CD4-positive, alpha-beta T cell (primary cell): ENCODE measurements around the gene AKAP5. TPM values are rescaled to one million over a fixed set of nuclear protein-coding genes. Genes with fewer than 3 reads are reported as not detected.

Experiments
- ATAC-seq: fragments of 200-7000 bp; cut with Tn5 transposase; one replicate; pipeline ENCODE4 v1.10.0; 2022; ENCODE audit warnings: mild to moderate bottlenecking; ENCODE audit not compliant: poor library complexity
- CTCF ChIA-PET: fragments of 350-600 bp; sonication (Branson Sonifier 250); formaldehyde crosslinking; loops from one replicate; lab custom pipeline; 2021; ENCODE audit warnings: antibody characterized with exemption, inconsistent platforms; lab: Charles Lee
- POLR2A ChIA-PET: fragments of 350-600 bp; sonication (Branson Sonifier 250); formaldehyde crosslinking; loops from one replicate; lab custom pipeline; 2021; ENCODE audit warnings: antibody characterized with exemption, inconsistent platforms; lab: Charles Lee
- DNase-seq, 14 experiments: peaks; one replicate each; pipeline ENCODE4 v3.0.0-alpha.2; 2013 to 2020; ENCODE audit warnings: mixed read lengths in 2 of 14
- H3K27ac ChIP-seq, 2 donors: one replicate each; pipeline versions ENCODE4 v1.5.1 to v1.7.0; 2013; ENCODE audit warnings: low read length in 2 of 2, low read depth in 1 of 2, mild to moderate bottlenecking in 1 of 2
- H3K27me3 ChIP-seq, 2 experiments: 1 replicate in 1 of 2; 2 replicates in 1 of 2; pipeline versions ENCODE4 v1.6.1 to v1.7.0; 2013; ENCODE audit warnings: low read length in 2 of 2, control low read depth in 1 of 2, mild to moderate bottlenecking in 1 of 2, moderate library complexity in 1 of 2; ENCODE audit not compliant: insufficient read depth in 2 of 2, control insufficient read depth in 1 of 2
- H3K36me3 ChIP-seq: one replicate; pipeline ENCODE4 v1.6.1; 2013; ENCODE audit warnings: low read length, control low read depth; ENCODE audit not compliant: insufficient read depth
- H3K4me1 ChIP-seq: one replicate; pipeline ENCODE4 v1.6.1; 2013; ENCODE audit warnings: low read length, control low read depth; ENCODE audit not compliant: insufficient read depth
- H3K4me3 ChIP-seq: one replicate; pipeline ENCODE4 v1.5.1; 2013; ENCODE audit warnings: mild to moderate bottlenecking, low read length, moderate library complexity
- H3K9me3 ChIP-seq, 2 experiments: 1 replicate in 1 of 2; 2 replicates in 1 of 2; pipeline versions ENCODE4 v1.6.1 to v1.7.0; 2013; ENCODE audit warnings: low read length in 2 of 2, mild to moderate bottlenecking in 2 of 2, control low read depth in 1 of 2, moderate library complexity in 1 of 2; ENCODE audit not compliant: control insufficient read depth in 1 of 2, insufficient read depth in 1 of 2
- H3K27ac Mint-ChIP-seq: one replicate; pipeline ENCODE4 v1.8.0; 2020; ENCODE audit warnings: mixed read lengths
- H3K27me3 Mint-ChIP-seq: one replicate; pipeline ENCODE4 v1.8.0; 2021; ENCODE audit warnings: mixed read lengths
- H3K36me3 Mint-ChIP-seq: one replicate; pipeline ENCODE4 v1.8.0; 2021; ENCODE audit warnings: low read depth, mixed read lengths
- H3K4me1 Mint-ChIP-seq: one replicate; pipeline ENCODE4 v1.8.0; 2021; ENCODE audit warnings: low read depth, mixed read lengths
- H3K4me3 Mint-ChIP-seq: one replicate; pipeline ENCODE4 v1.8.0; 2020; ENCODE audit warnings: mild to moderate bottlenecking, mixed read lengths
- H3K9me3 Mint-ChIP-seq: one replicate; pipeline ENCODE4 v1.8.0; 2020; ENCODE audit warnings: mixed read lengths
- CTCF ChIP-seq: fragments of 200-600 bp; IDR thresholded peaks from one replicate; pipeline ENCODE4 v1.8.0; 2022; ENCODE audit warnings: antibody characterized with exemption, mild to moderate bottlenecking
- intact Hi-C, 2 experiments: fragments of 100-400 bp; cut with DNase I in 1 of 2; cut with micrococcal nuclease in 1 of 2; formaldehyde crosslinking; loops; one replicate each; pipeline versions ENCODE4 v1.15.1 to v1.9.0; 2023 to 2025; cut with DNase I, micrococcal nuclease
- polyA plus RNA-seq, 2 donors: library from polyadenylated mRNA; unstranded; fragments of 120-200 nt; gene quantifications; one replicate each; pipeline ENCODE4 v1.2.1, GENCODE V29; 2013
- total RNA-seq, 174 experiments: library from RNA in 2 of 174; stranded (reverse) in 2 of 174; gene quantifications; one replicate each; pipeline ENCODE4 v1.2.3 and lab custom pipeline; 2021 to 2026

The AKAP5 gene
- total RNA-seq = under 1 TPM; 0.49 to 0.50 TPM
- polyA plus RNA-seq (2013, experiment 1 of 2) = 1.4 TPM
- 1.0 TPM for polyA plus RNA-seq (2013, experiment 2 of 2)
- total RNA-seq (lab: John Stamatoyannopoulos, UW) = 0 to 8.4 (median 1.8) reads per million in 172 experiments

GRCh38 chr14:64465191-64465822, at the start of gene AKAP5:
Gene AKAP5 (plus strand): TSS chr14:64465499. CDS start chr14:64468395, 2,896 bp downstream.
- no peaks in the 10 kb centered on the region for H3K9me3 Mint-ChIP-seq
- Histone ChIP-seq H3K4me3 (peak within 1 kb of the TSS; percentile 70), H3K9me3 (no peaks in the 10 kb centered on the region), H3K36me3 (peaks cover 2% of the 10 kb centered on the region), H3K4me1 (peaks cover 12% of the 10 kb centered on the region), H3K27ac (no peak within 1 kb of the TSS), H3K27me3 (no peaks in the 10 kb centered on the region)
- peak within 1 kb of the TSS; percentile 64 for H3K27ac Mint-ChIP-seq
- H3K36me3 Mint-ChIP-seq = peaks cover 3% of the 10 kb centered on the region
- intact Hi-C loops = no loop called here
- no peak for TF ChIP-seq CTCF
- ChIA-PET CTCF (interaction anchor here (0.6 to 1.0 kb wide), 3 partner anchors 9 to 197 kb away, joined by 3 read pairs; no protein-coding TSS in a partner anchor), POLR2A (interaction anchor here (1.1 to 2.9 kb wide), 8 partner anchors 11 to 77 kb away, joined by 3 to 16 read pairs (median 5); partner anchors contain the start of genes MTHFD1 and ZBTB1)
- DNase-seq (peak; percentile 31 to 86 (median 53)), ATAC-seq (peak; percentile 95)
- no peaks in the 10 kb centered on the region for H3K27me3 Mint-ChIP-seq
- peaks cover 50% of the 10 kb centered on the region for H3K4me1 Mint-ChIP-seq
- peak within 1 kb of the TSS; percentile 93 for H3K4me3 Mint-ChIP-seq

GRCh38 chr14:64416348-64416932, 48.9 kb upstream of the AKAP5 start:
- TF ChIP-seq CTCF = no peak
- Histone ChIP-seq H3K4me3 (no peak overlapping the region), H3K36me3 (peaks cover 49% of the 10 kb centered on the region), H3K9me3 (no peaks in the 10 kb centered on the region), H3K4me1 (no peaks in the 10 kb centered on the region), H3K27ac (no peak overlapping the region), H3K27me3 (no peaks in the 10 kb centered on the region)
- Mint-ChIP-seq H3K36me3 (peaks cover 75% of the 10 kb centered on the region), H3K4me3 (no peak overlapping the region), H3K27me3 (no peaks in the 10 kb centered on the region), H3K4me1 (no peaks in the 10 kb centered on the region), H3K9me3 (no peaks in the 10 kb centered on the region), H3K27ac (no peak overlapping the region)
- POLR2A ChIA-PET = no interaction called here
- CTCF ChIA-PET = no interaction called here
- intact Hi-C loops = no loop called here
- no peak for ATAC-seq
- DNase-seq = no peak

GRCh38 chr14:64417055-64417770, 48.1 kb upstream of the AKAP5 start:
- no peak overlapping the region for H3K27ac ChIP-seq
- no peak for DNase-seq
- intact Hi-C loops = no loop called here
- no peak overlapping the region for H3K4me3 Mint-ChIP-seq
- H3K27me3 ChIP-seq = no peaks in the 10 kb centered on the region
- no peak overlapping the region for H3K4me3 ChIP-seq
- H3K36me3 ChIP-seq = peaks cover 49% of the 10 kb centered on the region
- no peak overlapping the region for H3K27ac Mint-ChIP-seq
- no peaks in the 10 kb centered on the region for H3K9me3 ChIP-seq
- ATAC-seq = no peak
- H3K36me3 Mint-ChIP-seq = peaks cover 72% of the 10 kb centered on the region
- CTCF ChIA-PET = no interaction called here
- no peaks in the 10 kb centered on the region for H3K4me1 Mint-ChIP-seq
- no peaks in the 10 kb centered on the region for H3K4me1 ChIP-seq
- H3K27me3 Mint-ChIP-seq = no peaks in the 10 kb centered on the region
- no peaks in the 10 kb centered on the region for H3K9me3 Mint-ChIP-seq
- POLR2A ChIA-PET = no interaction called here
- no peak for TF ChIP-seq CTCF
